Smooth muscle cell (in vitro differentiated cells): ENCODE measurements around the gene RALY. TPM values are rescaled to one million over a fixed set of nuclear protein-coding genes. Genes with fewer than 3 reads are reported as not detected.

ENCODE experiments used
- DNase-seq: peaks from one replicate; lab custom pipeline; 2025; ENCODE audit not compliant: unreplicated experiment; lab: John Stamatoyannopoulos, UW
- H2AFZ ChIP-seq: fragments of 200-600 bp; sonication (generic); 2 replicates; pipeline ENCODE4 v1.6.0; 2016; ENCODE audit warnings: antibody characterized with exemption, low read depth, mild to moderate bottlenecking
- H3F3A ChIP-seq: fragments of 200-600 bp; sonication (generic); 2 replicates; pipeline ENCODE4 v1.6.0; 2017; ENCODE audit warnings: antibody characterized with exemption, low read depth
- H3K27ac ChIP-seq: fragments of 200-600 bp; sonication (generic); 2 replicates; pipeline ENCODE4 v1.5.1; 2016; ENCODE audit warnings: low read depth, mild to moderate bottlenecking
- H3K27me3 ChIP-seq: fragments of 200-600 bp; sonication (generic); 2 replicates; pipeline ENCODE4 v1.6.1; 2016; ENCODE audit warnings: low read depth, mild to moderate bottlenecking
- H3K36me3 ChIP-seq: fragments of 200-600 bp; sonication (generic); 2 replicates; pipeline ENCODE4 v1.5.1; 2016; ENCODE audit warnings: low read depth
- H3K4me1 ChIP-seq: fragments of 200-600 bp; sonication (generic); 2 replicates; pipeline ENCODE4 v1.5.1; 2016; ENCODE audit warnings: low read depth
- H3K4me2 ChIP-seq: fragments of 200-600 bp; sonication (generic); 2 replicates; pipeline ENCODE4 v1.6.0; 2016; ENCODE audit warnings: mild to moderate bottlenecking
- H3K4me3 ChIP-seq: fragments of 200-600 bp; sonication (generic); 2 replicates; pipeline ENCODE4 v1.5.1; 2016; ENCODE audit warnings: mild to moderate bottlenecking
- H3K79me2 ChIP-seq: fragments of 200-600 bp; sonication (generic); 2 replicates; pipeline ENCODE4 v1.6.0; 2016; ENCODE audit warnings: low read depth, mild to moderate bottlenecking
- H3K9ac ChIP-seq: fragments of 200-600 bp; sonication (generic); 2 replicates; pipeline ENCODE4 v1.6.0; 2016; ENCODE audit warnings: low read depth
- H3K9me3 ChIP-seq: fragments of 200-600 bp; sonication (generic); replicated peaks from 2 replicates; pipeline ENCODE4 v1.5.1; 2016; ENCODE audit warnings: low read depth
- H4K20me1 ChIP-seq: fragments of 200-600 bp; sonication (generic); 2 replicates; pipeline ENCODE4 v1.6.0; 2016; ENCODE audit warnings: low read depth
- WGBS: methylation state at CpG from one replicate; pipeline ENCODE4 v1.1.7; 2016; ENCODE audit warnings: low lambda C conversion rate; 5-methylcytosine and 5-hydroxymethylcytosine counted together
- polyA plus RNA-seq: library from polyadenylated mRNA; unstranded; fragments of >200 nt; fragmentation: Nextera tagmentation; extraction: Ambion mirVana; gene quantifications from 2 replicates; pipeline ENCODE4 v1.2.1, GENCODE V29; 2016
- total RNA-seq: library from RNA; depleted of rRNA; stranded (reverse); fragments of >200 nt; gene quantifications from 2 replicates; pipeline ENCODE4 v1.2.3, GENCODE V29; 2014
- TF ChIP-seq, protein P1 (sequence below): fragments of 200-600 bp; sonication (generic); IDR thresholded peaks from 2 replicates; pipeline ENCODE4 v1.5.1; 2017; ENCODE audit warnings: borderline replicate concordance, mild to moderate bottlenecking, antibody characterized with exemption; ENCODE audit not compliant: insufficient read depth, poor library complexity, severe bottlenecking

The RALY gene
- total and polyA plus RNA-seq, 2 experiments from 2014 or later: 99.7 to 218 TPM

DNA sequence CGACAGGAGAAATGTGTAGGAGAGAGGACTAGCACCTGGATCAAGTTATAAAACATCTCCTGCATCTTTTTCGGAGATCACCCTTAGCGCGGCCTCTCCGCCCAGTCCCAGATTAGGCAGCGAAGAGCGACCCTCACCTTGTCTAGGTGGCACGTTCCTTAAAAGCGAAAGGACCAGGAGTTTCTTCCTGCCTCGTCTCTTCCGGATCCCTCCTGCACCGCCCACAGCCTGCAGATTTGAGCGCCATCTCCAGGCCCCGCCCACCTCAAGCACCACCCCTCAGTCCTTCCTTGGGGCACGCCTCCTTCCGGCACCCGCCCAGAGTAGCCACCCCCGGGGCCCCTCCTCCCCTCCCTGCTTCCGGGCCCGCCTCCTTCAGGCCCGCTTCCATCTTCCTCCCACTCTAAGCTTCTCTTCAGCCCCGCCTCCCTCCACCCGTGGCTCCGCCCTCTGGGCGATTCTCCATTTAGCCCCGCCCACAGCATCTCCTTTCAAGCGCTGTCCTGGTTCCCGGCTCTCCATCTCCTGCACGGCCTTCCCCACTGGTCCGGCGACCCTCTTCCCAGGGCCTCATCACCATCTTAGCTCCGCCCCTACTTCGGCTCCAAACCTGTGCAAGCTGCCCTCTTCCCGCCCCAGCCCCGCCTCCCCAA is 662 bp upstream of the RALY start:
- H3K9ac ChIP-seq: peak overlapping the region; percentile 94
- peaks cover 17% of the 10 kb centered on the region for H3K4me1 ChIP-seq
- peaks cover 42% of the 10 kb centered on the region for H4K20me1 ChIP-seq
- H3K4me3 ChIP-seq: peak overlapping the region; percentile 96
- H2AFZ ChIP-seq: peak overlapping the region; percentile 65
- H3K27me3 ChIP-seq: no peaks in the 10 kb centered on the region
- TF ChIP-seq, protein P1, sequence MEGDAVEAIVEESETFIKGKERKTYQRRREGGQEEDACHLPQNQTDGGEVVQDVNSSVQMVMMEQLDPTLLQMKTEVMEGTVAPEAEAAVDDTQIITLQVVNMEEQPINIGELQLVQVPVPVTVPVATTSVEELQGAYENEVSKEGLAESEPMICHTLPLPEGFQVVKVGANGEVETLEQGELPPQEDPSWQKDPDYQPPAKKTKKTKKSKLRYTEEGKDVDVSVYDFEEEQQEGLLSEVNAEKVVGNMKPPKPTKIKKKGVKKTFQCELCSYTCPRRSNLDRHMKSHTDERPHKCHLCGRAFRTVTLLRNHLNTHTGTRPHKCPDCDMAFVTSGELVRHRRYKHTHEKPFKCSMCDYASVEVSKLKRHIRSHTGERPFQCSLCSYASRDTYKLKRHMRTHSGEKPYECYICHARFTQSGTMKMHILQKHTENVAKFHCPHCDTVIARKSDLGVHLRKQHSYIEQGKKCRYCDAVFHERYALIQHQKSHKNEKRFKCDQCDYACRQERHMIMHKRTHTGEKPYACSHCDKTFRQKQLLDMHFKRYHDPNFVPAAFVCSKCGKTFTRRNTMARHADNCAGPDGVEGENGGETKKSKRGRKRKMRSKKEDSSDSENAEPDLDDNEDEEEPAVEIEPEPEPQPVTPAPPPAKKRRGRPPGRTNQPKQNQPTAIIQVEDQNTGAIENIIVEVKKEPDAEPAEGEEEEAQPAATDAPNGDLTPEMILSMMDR: no peak
- DNase-seq: peak; percentile 100
- no peaks in the 10 kb centered on the region for H3K9me3 ChIP-seq
- peaks cover 3% of the 10 kb centered on the region for H3F3A ChIP-seq
- WGBS: under 1% methylated on average over 21 of the region's 35 CpGs
- peaks cover 37% of the 10 kb centered on the region for H3K79me2 ChIP-seq
- peak overlapping the region; percentile 91 for H3K4me2 ChIP-seq
- H3K27ac ChIP-seq: peak overlapping the region; percentile 95
- H3K36me3 ChIP-seq: no peaks in the 10 kb centered on the region

DNA sequence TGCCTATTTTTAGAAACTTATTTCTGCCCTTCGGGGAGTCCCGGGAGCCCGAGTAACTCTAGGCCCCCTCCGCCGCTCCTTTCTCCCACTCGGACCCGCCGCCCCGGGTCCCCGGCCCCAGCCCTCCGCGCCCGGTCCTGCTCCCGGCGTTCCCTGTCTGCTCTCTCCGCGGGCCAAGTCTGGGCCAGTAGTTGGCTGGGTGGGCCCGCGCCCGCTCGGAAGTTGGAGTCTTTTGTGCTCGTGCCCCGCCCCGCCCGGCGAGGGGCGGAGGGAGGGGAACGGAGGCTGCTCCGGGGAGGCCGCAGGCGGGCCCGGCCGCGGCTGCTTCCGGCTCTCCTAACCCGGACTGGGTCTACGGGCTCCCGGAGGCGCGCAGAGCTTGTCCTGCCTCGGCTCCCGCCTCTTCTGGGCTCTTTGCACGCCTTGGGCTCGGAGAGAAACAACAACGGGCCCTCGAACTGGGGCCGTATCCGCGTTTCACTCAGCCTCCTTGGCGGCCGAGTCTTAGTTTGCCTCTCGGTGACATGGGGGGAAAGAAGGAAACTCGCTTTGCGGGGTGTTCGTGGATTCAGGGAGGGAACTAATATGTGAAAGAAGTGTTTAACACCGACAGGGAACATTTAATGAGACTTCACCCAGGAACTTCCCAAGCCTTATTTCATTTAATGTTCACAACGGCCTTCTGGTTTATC is 657 bp downstream of the RALY start:
- H3F3A ChIP-seq: peaks cover 4% of the 10 kb centered on the region
- H3K27me3 ChIP-seq: no peaks in the 10 kb centered on the region
- peaks cover 55% of the 10 kb centered on the region for H4K20me1 ChIP-seq
- peaks cover 17% of the 10 kb centered on the region for H3K4me1 ChIP-seq
- H3K4me3 ChIP-seq: peak overlapping the region; percentile 96
- H3K9ac ChIP-seq: peak overlapping the region; percentile 94
- H3K9me3 ChIP-seq: no peaks in the 10 kb centered on the region
- no peaks in the 10 kb centered on the region for H3K36me3 ChIP-seq
- peak overlapping the region; percentile 91 for H3K4me2 ChIP-seq
- peak overlapping the region; percentile 20 for H2AFZ ChIP-seq
- peak; percentile 80 for DNase-seq
- WGBS: 1% methylated on average over 42 of the region's 57 CpGs
- peaks cover 48% of the 10 kb centered on the region for H3K79me2 ChIP-seq
- H3K27ac ChIP-seq: peak overlapping the region; percentile 95
- TF ChIP-seq, protein P1: no peak

DNA sequence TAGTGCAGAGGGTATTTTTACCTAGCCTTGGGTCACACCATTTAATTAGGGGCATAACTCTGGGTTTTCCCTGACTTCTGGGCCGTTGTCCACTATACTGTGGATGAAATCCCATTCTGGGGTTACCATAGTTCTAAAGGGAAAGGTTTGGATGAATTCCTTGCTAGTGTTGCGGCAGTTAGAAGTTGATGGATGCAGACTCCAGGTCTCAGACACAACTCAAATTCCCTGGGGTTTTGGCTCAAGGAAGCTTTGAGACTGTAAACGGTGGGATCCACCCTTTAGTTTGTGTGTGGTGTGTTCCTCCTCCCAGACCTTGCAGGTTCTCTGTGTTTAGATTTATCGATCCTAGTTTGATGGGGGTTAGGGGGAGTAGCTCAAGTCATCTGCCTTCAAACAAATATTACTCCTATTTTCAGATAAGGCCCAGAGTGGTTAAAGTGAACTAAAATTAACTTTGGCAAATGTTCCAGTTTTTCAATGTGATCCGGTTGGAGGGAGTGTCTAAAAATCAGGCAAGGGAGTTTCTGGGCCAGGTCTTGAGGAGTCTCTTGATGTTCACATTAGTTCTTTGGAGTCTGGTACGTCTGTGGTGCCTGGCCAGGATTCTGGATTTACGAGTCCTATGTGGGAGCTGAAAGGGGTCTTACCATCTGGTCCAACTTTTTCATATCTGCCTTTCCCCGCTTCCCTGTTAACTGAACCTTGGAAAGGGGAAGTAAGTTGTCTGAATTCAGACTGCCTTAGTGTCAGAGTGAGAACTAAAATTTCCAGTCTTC is 1.5 kb downstream of the RALY start:
- 33% methylated on average over 8 of the region's 8 CpGs for WGBS
- Histone ChIP-seq H3F3A (peaks cover 6% of the 10 kb centered on the region), H3K4me3 (peak overlapping the region; percentile 96), H4K20me1 (peaks cover 64% of the 10 kb centered on the region), H3K4me1 (peaks cover 17% of the 10 kb centered on the region), H3K27me3 (no peaks in the 10 kb centered on the region), H3K9ac (peak overlapping the region; percentile 94), H3K9me3 (no peaks in the 10 kb centered on the region), H3K79me2 (peaks cover 57% of the 10 kb centered on the region), H2AFZ (no peak overlapping the region), H3K27ac (peak overlapping the region; percentile 95), H3K4me2 (peak overlapping the region; percentile 91), H3K36me3 (no peaks in the 10 kb centered on the region)
- DNase-seq: no peak
- TF ChIP-seq, protein P1: no peak
